K562 (cell line): ENCODE results near the gene PCYT1A. TPM values are rescaled to one million over a fixed set of nuclear protein-coding genes. Genes with fewer than 3 reads are reported as not detected.

ENCODE experiments used
- ATAC-seq: fragments of 200-7000 bp; cut with Tn5 transposase; 3 replicates; pipeline ENCODE4 v1.9.1; 2020; ENCODE audit warnings: moderate library complexity
- BruUV-seq: library from RNA; stranded (reverse); fragments of 400-500 nt; replicated peaks from 2 replicates; lab custom pipeline; 2021; lab: Mats Ljungman, UMichigan
- CTCF ChIA-PET: fragments of 300-600 bp; formaldehyde crosslinking; extraction: SDS; loops from one replicate; lab custom pipeline; 2021; ENCODE audit warnings: low intra/inter-chr PET ratio; lab: Yijun Ruan, JAX
- POLR2A ChIA-PET: fragments of 300-600, 350-650 bp; sonication (Branson Sonifier 250); formaldehyde crosslinking; extraction: SDS; loops from one replicate; lab custom pipeline; 2021; ENCODE audit warnings: antibody characterized with exemption, inconsistent platforms; lab: Yijun Ruan, JAX
- DNase-seq, 4 experiments: peaks; one replicate each; pipeline versions ENCODE4 v3.0.0 to v3.0.0-alpha.2; 2011 to 2018; ENCODE audit warnings: low spot score in 3 of 4, mixed read lengths in 3 of 4; ENCODE audit errors: extremely low read depth in 1 of 4
- FAIRE-seq: peaks from 2 replicates; lab custom pipeline; 2011; peaks lifted over from hg19 to GRCh38; lab: Jason Lieb, UNC
- H2AFZ ChIP-seq: 2 replicates; pipeline ENCODE4 v1.6.0; 2011; ENCODE audit warnings: low read depth, low read length, control low read depth, inconsistent platforms
- H3K27ac ChIP-seq: fragments of 200-600 bp; 3 replicates; pipeline ENCODE4 v1.8.0; 2011; ENCODE audit warnings: low read depth, mild to moderate bottlenecking, control low read depth, inconsistent platforms, low read length, moderate library complexity, mixed read lengths; ENCODE audit errors: extremely low read depth
- H3K27me3 ChIP-seq, 2 experiments: fragments of 300-600 bp in 1 of 2; 2 replicates in 1 of 2; 3 replicates in 1 of 2; pipeline versions ENCODE4 v1.6.0 to v1.8.0; 2011; ENCODE audit warnings: inconsistent platforms in 2 of 2, low read length in 2 of 2, mild to moderate bottlenecking in 1 of 2, mixed read lengths in 1 of 2, moderate library complexity in 1 of 2; ENCODE audit not compliant: control insufficient read depth in 2 of 2, insufficient read depth in 2 of 2
- H3K36me3 ChIP-seq: fragments of 300-600 bp; 3 replicates; pipeline ENCODE4 v1.8.0; 2011; ENCODE audit warnings: mild to moderate bottlenecking, low read length, inconsistent platforms; ENCODE audit not compliant: control insufficient read depth, insufficient read depth
- H3K4me1 ChIP-seq, 2 experiments: fragments of 200-600 bp in 1 of 2; replicated peaks in 1 of 2; 2 replicates in 1 of 2; 3 replicates in 1 of 2; pipeline versions ENCODE4 v1.5.1 to v1.8.0; 2011; ENCODE audit warnings: inconsistent platforms in 2 of 2, low read length in 2 of 2, mild to moderate bottlenecking in 1 of 2, mixed read lengths in 1 of 2, moderate library complexity in 1 of 2; ENCODE audit not compliant: control insufficient read depth in 2 of 2, insufficient read depth in 2 of 2
- H3K4me2 ChIP-seq: 2 replicates; pipeline ENCODE4 v1.6.1; 2011; ENCODE audit warnings: low read length, control low read depth, inconsistent platforms, mixed read lengths; ENCODE audit not compliant: insufficient read depth
- H3K4me3 ChIP-seq: fragments of 200-600 bp; sonication (generic), shearing (Covaris generic); 2 replicates; pipeline ENCODE4 v1.5.1; 2016; ENCODE audit warnings: control low read depth, inconsistent platforms
- H3K79me2 ChIP-seq: fragments of 200-600 bp; 3 replicates; pipeline ENCODE4 v1.8.0; 2011; ENCODE audit warnings: low read length, inconsistent platforms; ENCODE audit not compliant: control insufficient read depth, insufficient read depth
- H3K9ac ChIP-seq, 2 experiments: 2 replicates each; pipeline versions ENCODE4 v1.6.0 to v1.6.1; 2011; ENCODE audit warnings: low read depth in 2 of 2, low read length in 2 of 2, control low read depth in 1 of 2, inconsistent platforms in 1 of 2, mild to moderate bottlenecking in 1 of 2, mixed read lengths in 1 of 2; ENCODE audit not compliant: insufficient read depth in 1 of 2
- H3K9me1 ChIP-seq: one replicate; pipeline ENCODE4 v1.6.0; 2011; ENCODE audit warnings: inconsistent platforms, mild to moderate bottlenecking, low read length, moderate library complexity; ENCODE audit not compliant: control insufficient read depth, insufficient read depth
- H3K9me3 ChIP-seq: replicated peaks from 2 replicates; pipeline ENCODE4 v1.5.1; 2011; ENCODE audit warnings: low read depth, low read length, inconsistent platforms; ENCODE audit not compliant: control insufficient read depth, insufficient read depth
- H4K20me1 ChIP-seq: replicated peaks from 2 replicates; pipeline ENCODE4 v1.6.1; 2011; ENCODE audit warnings: low read length, inconsistent platforms, mixed read lengths; ENCODE audit not compliant: control insufficient read depth, insufficient read depth
- CBFB ChIP-seq: sonication (generic); formaldehyde crosslinking; IDR thresholded peaks from 2 replicates; pipeline ENCODE4 v1.4.0; 2020; ENCODE audit warnings: mild to moderate bottlenecking, missing genetic modification reagents
- E4F1 ChIP-seq: fragments of 250-450 bp; sonication (Bioruptor Pico); IDR thresholded peaks from 2 replicates; pipeline ENCODE4 v1.5.0; 2021; ENCODE audit warnings: mild to moderate bottlenecking, borderline replicate concordance
- JUNB ChIP-seq: fragments of 450-650 bp; formaldehyde crosslinking; conservative IDR thresholded peaks from 2 replicates; pipeline ENCODE4 v1.4.0; 2020; ENCODE audit warnings: mild to moderate bottlenecking
- MAZ ChIP-seq, 2 experiments: fragments of 450-650 bp in 1 of 2; sonication (generic) in 1 of 2; formaldehyde crosslinking; IDR thresholded peaks in 1 of 2; conservative IDR thresholded peaks in 1 of 2; 2 replicates each; pipeline versions ENCODE4 v1.4.0 to v1.5.0; 2020; ENCODE audit warnings: mild to moderate bottlenecking in 1 of 2, missing genetic modification reagents in 1 of 2
- POLR2B ChIP-seq: fragments of 450-650 bp; IDR thresholded peaks from 2 replicates; pipeline ENCODE4 v1.6.1; 2018; ENCODE audit warnings: low read depth; ENCODE audit not compliant: partially characterized antibody
- POLR2G ChIP-seq: fragments of 200-400 bp; formaldehyde crosslinking; IDR thresholded peaks from 2 replicates; pipeline ENCODE4 v1.6.1; 2017; ENCODE audit warnings: low read depth, mild to moderate bottlenecking, antibody characterized with exemption, low read length, moderate library complexity
- POLR3G ChIP-seq: IDR thresholded peaks from 2 replicates; pipeline ENCODE4 v1.6.1; 2011; ENCODE audit not compliant: insufficient read length, insufficient replicate concordance; ENCODE audit errors: extremely low read depth
- RBM17 ChIP-seq: fragments of 200-400 bp; formaldehyde crosslinking; IDR thresholded peaks from 2 replicates; pipeline ENCODE4 v1.6.1; 2017; ENCODE audit warnings: low read depth, mild to moderate bottlenecking, low read length, borderline replicate concordance
- SIN3A ChIP-seq, 2 experiments: fragments of 150-350 bp in 1 of 2; IDR thresholded peaks; 2 replicates each; pipeline ENCODE4 v1.6.1; 2011 to 2016; ENCODE audit warnings: borderline replicate concordance in 2 of 2, low read depth in 2 of 2, low read length in 2 of 2, mild to moderate bottlenecking in 2 of 2, moderate library complexity in 2 of 2; ENCODE audit not compliant: control insufficient read depth in 1 of 2
- SMARCB1 ChIP-seq: IDR thresholded peaks from 2 replicates; pipeline ENCODE4 v1.6.1; 2011; ENCODE audit warnings: improper control_type of control experiment, low read depth; ENCODE audit not compliant: insufficient read length
- ZFP30 ChIP-seq: fragments of 250-450 bp; sonication (Bioruptor Pico); IDR thresholded peaks from 2 replicates; pipeline ENCODE4 v1.8.0; 2022; ENCODE audit warnings: moderate library complexity, mild to moderate bottlenecking, inconsistent platforms, borderline replicate concordance
- ZFP36 ChIP-seq: fragments of 150-350 bp; IDR thresholded peaks from 2 replicates; pipeline ENCODE4 v1.6.1; 2018; ENCODE audit warnings: low read length, low read depth; ENCODE audit not compliant: partially characterized antibody
- ZNF511 ChIP-seq: sonication (generic); formaldehyde crosslinking; IDR thresholded peaks from 2 replicates; pipeline ENCODE4 v1.8.0; 2022; ENCODE audit warnings: mild to moderate bottlenecking, missing genetic modification reagents
- WGBS: fragments of 100-300 bp; shearing (Covaris generic); methylation state at CpG from one replicate; pipeline ENCODE4 v1.1.6; 2016; ENCODE audit warnings: low coverage, mixed read lengths; ENCODE audit not compliant: insufficient coverage; ENCODE audit errors: missing lambda C conversion rate; 5-methylcytosine and 5-hydroxymethylcytosine counted together
- in situ Hi-C: fragments of 300-500 bp; cut with MboI; formaldehyde crosslinking; loops from 4 replicates; pipeline ENCODE4 v1.15.0; 2018; ENCODE audit warnings: inconsistent platforms, mixed read lengths
- intact Hi-C: fragments of 100-400 bp; cut with micrococcal nuclease; formaldehyde crosslinking; loops from 2 replicates; pipeline ENCODE4 v1.14.2; 2022
- polyA plus RNA-seq, 8 experiments: library from polyadenylated mRNA; depleted of rRNA in 4 of 8; stranded (reverse) in 5 of 8; unstranded in 3 of 8; fragments of >200 nt; fragmentation: Nextera tagmentation in 2 of 8; fragmentation: Illumina TruSeq in 1 of 8; extraction: Ambion mirVana in 2 of 8; extraction: Trizol in 1 of 8; gene quantifications; 2 replicates each; pipeline versions ENCODE4 v1.2.1 to v1.2.3, GENCODE V29; 2011 to 2014; ENCODE audit warnings: inconsistent platforms in 1 of 8, missing spikeins in 1 of 8
- total RNA-seq, 7 experiments: library from RNA; depleted of rRNA in 6 of 7; stranded (reverse); fragments of >200 nt in 6 of 7; fragmentation: Illumina TruSeq in 2 of 7; extraction: Trizol in 2 of 7; gene quantifications; 2 replicates each; pipeline versions ENCODE4 v1.2.1 to v1.2.3, GENCODE V29; 2011 to 2021; ENCODE audit warnings: low replicate concordance in 1 of 7
- TF ChIP-seq, protein P1 (sequence below): fragments of 250-450 bp; sonication (Bioruptor Pico); IDR thresholded peaks from 2 replicates; pipeline ENCODE4 v1.4.0; 2020; ENCODE audit warnings: mild to moderate bottlenecking

Gene PCYT1A
- total and polyA plus RNA-seq, 9 of the 15 experiments (the other 6 are each of a cell fraction or from before 2014, with no cell fraction given) = 13.4 to 62.8 (median 49.4) TPM

GRCh38 chr3:196292286-196292923, 4.9 kb upstream of the PCYT1A start (continued):
- TF ChIP-seq E4F1 = no peak
- TF ChIP-seq CBFB (CRISPR knock-in tag) = no peak
- TF ChIP-seq SIN3A (IDR thresholded peaks at IDR 0.05; ENCODE audit: borderline replicate concordance in 2 of 2, control insufficient read depth in 1 of 2, low read depth in 2 of 2, low read length in 2 of 2) = no peak

GRCh38 chr3:196288141-196288460, 575 bp upstream of the PCYT1A start:
- H3K9me3 ChIP-seq = no peaks in the 10 kb centered on the region
- in situ Hi-C loops (no loop called here), intact Hi-C loops (no loop called here)
- H3K4me2 ChIP-seq = peak overlapping the region; percentile 99
- peaks cover 8% of the 10 kb centered on the region for H3K36me3 ChIP-seq
- 2% methylated on average over 15 of the region's 17 CpGs for WGBS
- ChIA-PET CTCF (no interaction called here), POLR2A (interaction anchor here (0.7 to 2.6 kb wide), 8 partner anchors 10 to 142 kb away, joined by 3 to 13 read pairs (median 3); no protein-coding TSS in a partner anchor)
- H3K9ac ChIP-seq = peak overlapping the region; percentile 92 to 100
- no peaks in the 10 kb centered on the region for H4K20me1 ChIP-seq
- ATAC-seq (no peak), DNase-seq (no peak), FAIRE-seq (no peak)
- H3K9me1 ChIP-seq = no peaks in the 10 kb centered on the region
- peak overlapping the region; percentile 92 for H2AFZ ChIP-seq
- H3K4me3 ChIP-seq = peak overlapping the region; percentile 78
- peak overlapping the region; percentile 92 for H3K27ac ChIP-seq
- no TSS peak for BruUV-seq
- peaks cover 51% of the 10 kb centered on the region for H3K79me2 ChIP-seq
- H3K4me1 ChIP-seq = peaks cover 18 to 19% of the 10 kb centered on the region in 2 experiments; a peak in 4 of 5 replicates
- no peaks in the 10 kb centered on the region for H3K27me3 ChIP-seq
- TF ChIP-seq RBM17 = no peak
- no peak for TF ChIP-seq SMARCB1
- no peak for TF ChIP-seq ZNF511 (CRISPR knock-in tag)
- TF ChIP-seq ZFP36 = peak; percentile 1
- TF ChIP-seq MAZ (CRISPR knock-in tag; conservative IDR thresholded peaks at IDR 0.05 in 1 of 2, IDR thresholded peaks at IDR 0.05 in 1 of 2) = no peak
- no peak for TF ChIP-seq POLR3G
- TF ChIP-seq POLR2B = no peak
- TF ChIP-seq, protein P1, sequence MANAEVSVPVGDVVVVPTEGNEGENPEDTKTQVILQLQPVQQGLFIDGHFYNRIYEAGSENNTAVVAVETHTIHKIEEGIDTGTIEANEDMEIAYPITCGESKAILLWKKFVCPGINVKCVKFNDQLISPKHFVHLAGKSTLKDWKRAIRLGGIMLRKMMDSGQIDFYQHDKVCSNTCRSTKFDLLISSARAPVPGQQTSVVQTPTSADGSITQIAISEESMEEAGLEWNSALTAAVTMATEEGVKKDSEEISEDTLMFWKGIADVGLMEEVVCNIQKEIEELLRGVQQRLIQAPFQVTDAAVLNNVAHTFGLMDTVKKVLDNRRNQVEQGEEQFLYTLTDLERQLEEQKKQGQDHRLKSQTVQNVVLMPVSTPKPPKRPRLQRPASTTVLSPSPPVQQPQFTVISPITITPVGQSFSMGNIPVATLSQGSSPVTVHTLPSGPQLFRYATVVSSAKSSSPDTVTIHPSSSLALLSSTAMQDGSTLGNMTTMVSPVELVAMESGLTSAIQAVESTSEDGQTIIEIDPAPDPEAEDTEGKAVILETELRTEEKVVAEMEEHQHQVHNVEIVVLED = no peak
- TF ChIP-seq ZFP30 (CRISPR knock-in tag) = no peak
- TF ChIP-seq POLR2G = no peak
- TF ChIP-seq JUNB (CRISPR knock-in tag) = no peak
